Stimulated activated CD4-positive, alpha-beta T cell treated with anti-CD3 and anti-CD28 coated beads, Interleukin-2, amount 100 ng/mL, for 4 hours (primary cell): ENCODE measurements around the gene DEAF1.

ENCODE experiments used
- DNase-seq: peaks from one replicate; pipeline ENCODE4 v3.0.0-alpha.2; 2020; ENCODE audit warnings: low read depth

DEAF1 gene

GRCh38 chr11:721741-722345, 26.8 kb upstream of the DEAF1 start:
- DNase-seq = peak; percentile 33

GRCh38 chr11:721247-721740, 26.3 kb upstream of the DEAF1 start:
- DNase-seq = no peak

GRCh38 chr11:720642-721246, 25.7 kb upstream of the DEAF1 start:
- DNase-seq = no peak

GRCh38 chr11:720017-720641, 25.1 kb upstream of the DEAF1 start:
- no peak for DNase-seq

- DNase-seq = no peak
Observed at GRCh38 chr11:719214-720016, 24.4 kb upstream of the DEAF1 start.

- DNase-seq = no peak
Observed at GRCh38 chr11:714436-714835, 19.4 kb upstream of the DEAF1 start.

- DNase-seq = no peak
Observed at GRCh38 chr11:709109-709997, 14.3 kb upstream of the DEAF1 start.

GRCh38 chr11:708511-708910, 13.5 kb upstream of the DEAF1 start:
- no peak for DNase-seq

- DNase-seq = no peak
Observed at GRCh38 chr11:707817-708420, 12.9 kb upstream of the DEAF1 start.

GRCh38 chr11:706957-707816, 12.2 kb upstream of the DEAF1 start:
- no peak for DNase-seq

GRCh38 chr11:706439-706956, 11.5 kb upstream of the DEAF1 start:
- DNase-seq = no peak

- peak; percentile 36 for DNase-seq
Observed at GRCh38 chr11:705646-706438, 10.8 kb upstream of the DEAF1 start, which contains the start of gene EPS8L2. TSS of gene EPS8L2 (plus strand) at chr11:706231. CDS start at chr11:709408, 3,177 bp downstream.

GRCh38 chr11:704781-705645, 10.0 kb upstream of the DEAF1 start:
- DNase-seq = no peak

- DNase-seq = no peak
Observed at GRCh38 chr11:704228-704674, 9.2 kb upstream of the DEAF1 start.

- no peak for DNase-seq
Observed at GRCh38 chr11:703506-703905, 8.5 kb upstream of the DEAF1 start.

GRCh38 chr11:702462-703461, 7.7 kb upstream of the DEAF1 start:
- DNase-seq = no peak
